Inferior parietal cortex (tissue), 1 donor: ENCODE results near the gene SMIM28.

Source experiments
- DNase-seq: peaks from one replicate; pipeline ENCODE4 v3.0.0-alpha.2; 2016; ENCODE audit errors: extremely low spot score

The SMIM28 gene

DNA sequence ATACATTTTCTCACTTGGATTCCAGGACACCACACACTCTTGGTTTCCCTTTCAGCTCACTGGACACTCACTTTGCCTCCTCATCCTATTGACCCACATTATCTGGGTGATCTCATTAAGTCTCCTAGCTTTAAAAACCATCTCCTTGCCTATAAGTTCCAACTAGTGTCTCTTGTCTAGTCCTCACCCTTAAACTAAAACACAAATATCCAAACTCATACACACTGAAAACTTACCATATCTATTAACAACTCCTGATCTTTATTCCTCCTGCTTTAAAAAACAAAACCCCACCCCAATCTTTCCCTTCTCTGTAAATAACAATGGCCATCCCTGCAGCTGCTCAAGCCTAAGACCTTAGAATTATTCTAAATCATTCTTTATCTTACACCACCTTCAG is 3.5 kb upstream of the SMIM28 start:
- DNase-seq, result no peak

DNA sequence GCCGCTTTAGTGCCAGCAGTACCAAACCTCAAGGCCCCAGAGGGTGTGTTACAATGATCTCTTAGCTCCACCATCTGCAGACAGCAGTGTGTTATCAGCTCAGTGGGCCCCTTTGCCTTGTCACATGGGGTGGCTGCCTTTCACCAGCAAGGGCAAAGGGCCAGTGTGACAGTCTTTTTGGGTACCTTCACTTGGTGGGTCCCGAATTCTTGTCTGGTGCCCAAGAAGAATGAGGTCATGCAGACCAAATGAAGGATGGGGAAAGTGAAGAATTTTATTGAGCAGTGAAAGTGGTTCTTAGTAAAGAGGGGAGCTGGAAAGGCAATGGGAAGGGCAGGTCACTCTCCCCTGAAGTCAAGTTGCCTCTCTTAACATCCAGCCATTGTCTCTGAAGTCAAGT is 2.9 kb upstream of the SMIM28 start:
- DNase-seq, result no peak

DNA sequence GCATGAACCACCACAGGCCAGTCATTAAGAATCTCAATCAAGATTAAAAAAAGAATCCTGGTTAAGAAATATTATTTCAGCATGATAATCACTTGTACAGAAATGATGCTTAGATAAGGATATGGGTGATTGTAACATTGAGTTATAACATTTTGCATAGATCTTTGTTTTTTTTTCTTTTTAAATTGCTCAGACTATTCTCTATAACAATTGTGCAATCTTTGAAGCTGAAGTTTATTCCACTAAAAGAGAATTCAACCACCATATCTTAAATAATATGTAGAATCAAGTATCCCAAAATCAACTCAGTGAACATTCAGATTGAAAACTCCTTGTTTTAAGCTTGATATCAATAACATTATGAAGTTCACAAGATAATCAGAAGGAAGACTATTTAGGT is 663 bp upstream of the SMIM28 start:
- DNase-seq, result no peak

DNA sequence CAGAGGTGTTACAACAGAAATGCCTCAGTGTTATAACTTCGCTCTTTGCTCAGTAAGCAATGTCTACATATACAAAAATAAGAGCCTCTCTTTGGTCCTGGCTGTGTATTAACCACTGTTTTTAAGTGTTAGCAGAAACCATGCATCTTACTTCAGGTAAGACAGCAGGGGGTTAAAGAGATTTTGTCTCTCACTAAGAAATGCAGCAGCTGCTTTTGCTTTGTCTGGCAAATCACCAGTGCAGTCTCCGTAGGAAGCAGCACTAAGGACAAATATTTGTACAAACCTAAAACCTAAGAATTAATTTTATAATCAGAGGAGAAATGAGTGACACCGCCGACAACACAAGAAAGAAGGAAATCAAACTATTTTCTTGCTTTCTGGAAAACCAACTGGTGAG is 758 bp downstream of the SMIM28 start:
- DNase-seq, result no peak

DNA sequence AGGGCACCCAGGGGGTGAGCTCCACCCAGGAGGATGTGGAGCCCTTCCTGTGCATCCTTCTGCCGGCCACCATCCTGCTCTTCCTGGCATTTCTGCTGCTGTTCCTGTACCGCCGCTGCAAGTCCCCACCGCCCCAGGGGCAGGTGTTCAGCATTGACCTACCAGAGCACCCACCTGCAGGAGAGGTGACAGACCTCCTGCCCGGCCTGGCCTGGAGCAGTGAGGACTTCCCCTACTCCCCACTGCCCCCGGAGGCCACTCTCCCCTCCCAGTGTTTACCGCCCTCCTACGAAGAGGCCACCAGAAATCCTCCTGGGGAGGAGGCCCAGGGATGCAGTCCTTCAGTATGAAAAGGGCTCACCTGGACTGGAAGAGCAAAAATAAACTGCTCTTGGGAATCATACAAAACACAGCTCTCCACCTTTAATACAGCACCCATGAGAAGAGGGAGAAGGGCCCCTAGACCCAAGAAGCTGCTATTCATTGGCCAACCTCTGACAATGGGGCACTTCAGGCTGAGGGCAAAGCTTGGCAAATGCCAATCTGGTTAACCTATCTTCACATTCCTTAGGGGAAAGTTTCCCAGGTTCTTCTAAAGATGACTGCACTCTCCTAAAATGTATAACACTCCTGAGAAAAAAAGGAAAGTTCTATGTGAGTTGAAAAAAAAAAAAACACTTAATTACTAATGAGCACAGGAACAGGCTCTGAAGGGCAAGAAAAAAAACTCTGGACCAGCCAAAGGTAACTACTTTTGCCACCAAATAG is 5.0 kb downstream of the SMIM28 start:
- DNase-seq, result no peak

DNA sequence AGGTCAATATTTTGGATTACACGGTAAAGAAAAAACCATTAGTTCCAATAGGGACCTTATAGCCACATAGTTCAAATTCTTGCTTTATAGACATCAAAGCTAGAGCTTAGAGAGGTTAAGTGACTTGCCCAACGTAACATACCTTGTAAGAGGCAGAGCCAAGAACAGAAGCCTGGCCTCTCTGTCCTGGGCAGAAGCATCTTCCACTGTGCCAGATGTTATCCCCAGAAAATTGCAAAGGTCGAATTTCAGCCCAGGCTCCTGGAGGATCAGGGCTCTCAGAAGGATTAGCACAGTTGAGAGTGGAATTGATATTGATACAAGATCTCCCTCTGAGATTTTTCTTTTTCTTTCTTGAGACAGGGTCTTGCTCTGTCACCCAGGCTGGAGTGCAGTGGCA is 6.1 kb downstream of the SMIM28 start:
- no peak for DNase-seq

DNA sequence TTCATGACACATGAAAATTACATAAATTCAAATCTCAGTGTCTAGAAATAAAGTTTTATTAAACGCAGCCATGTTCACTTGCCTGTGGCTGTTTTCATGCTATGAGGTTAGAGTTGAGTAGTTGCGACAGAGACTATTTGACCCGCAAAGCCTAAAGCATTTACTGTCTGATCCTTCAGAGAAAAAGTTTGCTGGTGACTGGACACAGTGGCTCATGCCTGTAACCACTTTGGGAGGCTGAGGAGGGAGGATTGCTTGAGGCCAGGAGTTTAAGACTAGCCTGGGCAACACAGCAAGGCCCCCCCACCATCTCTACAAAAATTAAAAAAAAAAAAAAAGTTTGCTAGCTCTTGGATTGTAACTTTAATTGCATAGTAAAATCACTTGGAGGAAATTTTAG is 9.2 kb downstream of the SMIM28 start:
- no peak for DNase-seq

DNA sequence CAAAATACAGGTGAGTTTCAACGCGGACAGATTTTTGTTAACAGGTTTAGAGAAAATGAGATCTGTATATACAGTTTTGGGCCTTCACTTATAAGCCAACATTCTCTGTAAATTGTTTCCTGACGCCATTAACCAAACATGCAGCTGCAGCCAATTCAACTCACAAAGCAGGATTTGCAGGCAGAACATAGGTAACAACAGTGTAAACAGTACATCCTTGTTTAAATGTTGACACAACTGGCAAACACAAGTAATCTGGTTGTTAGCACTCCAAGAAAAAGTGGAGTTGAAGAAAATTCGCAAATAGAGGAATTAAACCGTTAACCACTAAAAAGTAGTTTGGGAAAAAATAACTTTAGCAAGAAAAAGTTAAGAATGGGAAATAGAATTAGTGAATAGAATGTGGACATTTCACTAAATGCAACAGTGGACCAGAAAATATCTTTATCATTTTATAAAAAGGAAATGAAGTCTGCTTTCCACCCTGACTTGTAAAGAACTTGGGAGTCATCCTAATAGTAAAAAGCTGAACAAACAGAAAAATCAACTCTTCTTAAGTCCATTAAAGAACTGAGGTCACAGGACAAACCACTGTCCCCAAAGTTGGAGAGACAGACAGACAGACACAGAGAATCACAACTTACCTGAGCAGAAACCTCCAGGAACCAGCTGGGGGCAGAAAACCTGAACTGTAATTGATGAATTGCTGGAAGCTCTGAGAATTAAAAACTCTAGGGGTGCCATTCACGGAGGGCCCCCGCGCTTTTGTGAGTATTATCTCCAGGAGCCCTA is 10.1 kb downstream of the SMIM28 start:
- DNase-seq, result no peak

DNA sequence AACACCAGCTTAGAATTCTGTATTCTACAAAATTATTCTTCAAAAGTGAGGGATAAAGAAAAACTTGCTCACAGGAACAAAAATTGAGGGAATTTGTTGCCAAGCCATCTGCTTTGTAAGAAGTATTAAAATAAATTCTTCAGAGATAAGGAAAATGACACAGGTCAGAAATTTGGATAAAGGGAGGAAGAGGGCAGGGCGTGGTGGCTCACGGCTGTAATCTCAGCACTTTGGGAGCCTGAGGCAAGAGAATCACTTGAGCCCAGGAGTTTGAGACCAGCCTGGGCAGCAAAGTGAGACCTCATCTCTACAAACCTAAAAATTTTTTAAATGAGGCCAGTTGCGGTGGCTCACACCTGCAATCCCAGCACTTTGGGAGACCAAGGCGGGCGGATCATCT is 11.8 kb downstream of the SMIM28 start:
- no peak for DNase-seq

DNA sequence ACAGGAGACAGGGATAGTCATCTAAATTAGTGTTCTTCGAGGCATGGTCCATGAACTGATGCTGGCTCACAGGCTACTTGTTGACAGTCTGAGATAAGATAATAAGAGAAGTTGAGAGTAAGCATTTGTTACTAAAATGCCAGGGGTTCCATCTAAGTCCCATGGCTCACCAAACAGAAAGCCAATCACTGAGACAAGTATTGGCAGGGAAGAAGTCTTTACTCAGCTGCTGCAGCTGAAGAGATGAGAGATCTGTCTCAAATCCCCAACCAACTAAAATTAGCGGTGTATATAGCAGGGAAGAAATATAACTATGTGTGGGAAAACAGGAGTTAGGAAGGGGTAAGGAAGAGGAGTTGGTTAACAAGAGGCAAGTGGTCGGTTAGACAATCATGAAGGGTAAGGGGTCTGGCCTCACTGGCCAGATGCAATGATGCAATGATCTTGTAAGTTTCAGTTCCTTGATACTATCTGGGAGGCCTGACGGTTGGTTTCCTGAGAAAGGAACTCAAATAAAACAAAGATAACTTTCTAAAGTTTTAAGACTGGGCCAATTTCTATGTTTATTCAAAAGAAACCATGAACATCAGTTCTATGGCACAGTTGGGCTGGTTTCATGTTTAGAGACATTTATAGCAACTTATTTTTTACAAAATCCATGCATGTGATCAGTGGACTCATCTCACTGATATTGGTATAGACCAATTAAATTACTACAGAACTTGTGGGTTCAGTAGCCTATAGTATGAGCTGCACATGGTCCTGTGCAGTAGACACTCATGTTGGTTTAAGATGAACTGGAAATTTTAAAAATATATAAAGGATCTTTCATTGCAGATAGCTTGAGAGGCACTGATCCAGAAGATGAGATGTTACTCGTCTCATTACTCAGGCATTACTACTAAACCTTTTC is 16.4 kb downstream of the SMIM28 start:
- DNase-seq, result no peak

DNA sequence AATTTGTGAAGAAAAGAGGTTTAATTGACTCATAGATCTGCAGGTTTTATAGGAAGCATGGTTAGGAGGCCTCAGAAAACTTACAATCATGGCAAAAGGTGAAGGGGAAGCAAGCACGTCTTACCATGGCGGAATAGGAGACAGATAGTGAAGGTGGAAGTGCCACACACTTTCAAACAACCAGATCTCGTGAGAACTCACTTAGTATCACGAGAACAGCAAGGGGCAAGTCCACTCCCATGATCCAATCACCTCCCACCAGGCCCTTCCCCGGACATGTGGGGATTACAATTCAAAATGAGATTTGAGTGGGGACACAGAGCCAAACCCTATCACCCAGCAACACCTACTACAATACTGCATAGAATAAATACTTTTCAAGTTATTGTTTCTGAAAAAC is 19.0 kb downstream of the SMIM28 start:
- no peak for DNase-seq

DNA sequence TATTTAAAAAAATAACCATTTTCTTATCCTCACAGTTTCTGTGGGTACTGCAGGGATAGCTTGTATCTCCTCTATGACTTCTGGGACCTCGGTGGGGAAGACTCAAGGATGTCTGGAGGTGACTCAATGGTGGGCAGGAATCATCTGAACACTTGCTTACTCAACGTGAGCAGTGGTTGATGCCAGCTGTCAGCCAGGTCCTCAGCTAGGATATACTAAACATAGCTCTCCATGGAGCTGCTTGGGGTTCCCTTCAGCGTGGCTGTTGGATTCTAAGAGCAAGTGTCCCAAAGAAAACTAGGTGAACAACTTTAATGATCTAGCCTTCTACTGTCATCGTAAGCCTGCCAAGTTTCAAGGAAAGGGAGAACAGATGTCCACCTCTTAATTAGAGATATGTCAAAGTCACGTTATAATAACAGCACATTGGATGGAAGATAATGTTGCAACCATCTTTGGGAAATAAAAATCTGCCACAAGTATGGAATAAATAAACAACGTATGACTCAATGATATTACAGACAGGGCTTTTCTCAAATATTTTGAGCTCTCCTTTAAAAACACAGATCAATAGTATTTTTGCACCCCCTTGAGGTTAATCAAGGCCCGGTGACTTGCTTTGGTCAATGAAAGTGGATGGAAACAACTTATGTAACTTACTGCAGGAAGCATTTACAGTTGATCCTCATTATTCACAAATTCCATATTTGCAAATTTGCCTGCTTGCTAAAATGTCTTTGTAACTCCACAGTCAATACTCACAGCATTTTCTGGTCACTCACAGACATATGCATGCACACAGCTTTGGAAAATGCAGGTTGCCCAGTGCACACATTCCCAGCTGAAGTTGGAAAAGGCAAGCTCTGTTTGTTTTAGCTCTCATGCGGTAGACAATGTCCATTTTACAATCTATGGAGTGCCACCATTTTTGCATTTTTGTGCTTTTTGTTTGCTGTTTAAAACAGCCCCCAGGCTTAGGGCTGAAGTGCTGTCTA is 19.7 kb downstream of the SMIM28 start:
- DNase-seq, result no peak

DNA sequence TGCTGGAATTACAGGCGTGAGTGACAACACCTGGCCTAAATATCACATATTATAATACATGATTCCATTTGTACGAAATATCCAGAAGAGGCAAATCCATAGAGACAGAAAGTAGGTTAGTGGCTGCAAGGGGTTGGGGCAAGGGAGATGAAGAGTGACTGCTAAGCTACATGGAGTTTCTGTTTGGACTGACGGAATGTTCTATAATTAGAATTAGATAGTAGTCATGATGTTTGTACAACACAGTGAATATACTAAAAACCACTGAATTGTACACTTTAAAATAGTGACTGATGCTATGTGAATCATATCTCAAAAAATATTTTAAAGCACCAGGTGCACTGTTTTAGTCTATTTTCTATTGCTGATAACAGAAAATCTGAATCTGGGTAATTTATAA is 22.6 kb downstream of the SMIM28 start:
- DNase-seq, result no peak

DNA sequence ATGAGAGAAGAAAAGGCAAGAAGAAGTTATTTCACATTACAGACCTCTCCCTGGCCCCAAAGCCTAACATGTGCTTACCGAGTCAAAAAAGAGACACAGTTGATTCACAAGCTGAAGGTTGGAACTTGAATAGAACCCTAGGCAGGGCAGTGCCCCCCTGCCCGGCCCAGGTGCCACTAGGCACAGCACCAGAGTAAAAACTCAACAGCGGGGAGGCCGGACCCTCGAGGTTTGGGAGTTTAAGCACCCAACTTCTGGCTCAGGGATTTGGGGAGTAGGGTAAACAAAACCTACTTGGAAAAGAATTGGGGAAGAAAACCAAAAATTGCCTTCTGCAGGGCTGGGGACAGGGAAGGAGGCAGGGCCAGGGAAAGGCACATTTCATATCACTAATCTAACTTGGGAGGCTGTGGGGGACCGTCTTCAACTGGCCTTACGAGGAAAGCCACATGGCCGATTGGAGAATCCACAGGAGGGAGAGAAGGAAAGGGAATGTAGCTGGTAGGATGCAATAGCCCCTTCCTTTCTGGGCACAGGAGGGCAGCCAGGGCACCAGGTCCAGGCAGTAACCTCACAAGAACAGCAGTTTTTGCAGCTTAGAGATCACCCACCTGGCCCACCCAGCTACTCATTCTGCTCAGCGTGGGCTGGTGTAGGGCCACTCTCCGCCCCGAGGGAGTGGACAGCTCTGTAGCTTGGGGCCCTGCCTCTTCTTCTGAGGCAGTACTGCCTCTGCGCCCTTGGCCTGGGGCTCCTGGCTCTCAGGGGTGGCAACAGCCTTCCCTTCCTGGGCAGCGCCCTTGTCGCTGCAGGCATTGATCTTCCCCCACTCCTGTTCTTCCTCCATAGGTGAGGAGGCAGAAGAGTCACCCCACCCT is 24.5 kb downstream of the SMIM28 start:
- DNase-seq, result no peak

DNA sequence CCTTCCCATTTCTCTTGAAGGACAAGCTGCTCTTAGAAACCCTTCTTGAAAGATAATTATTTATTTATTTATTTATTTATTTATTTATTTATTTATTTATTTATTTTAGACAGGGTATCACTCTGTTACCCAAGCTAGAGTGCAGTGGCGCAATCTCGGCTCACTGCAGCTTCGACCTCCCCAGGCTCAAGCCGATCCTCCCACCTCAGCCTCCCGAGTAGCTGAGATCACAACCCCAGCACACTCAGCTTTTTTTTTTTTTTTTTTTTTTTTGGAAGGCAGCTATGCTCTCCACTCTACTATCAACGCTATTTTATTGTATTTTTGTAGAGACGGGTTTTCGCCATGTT is 25.1 kb downstream of the SMIM28 start:
- DNase-seq, result no peak

DNA sequence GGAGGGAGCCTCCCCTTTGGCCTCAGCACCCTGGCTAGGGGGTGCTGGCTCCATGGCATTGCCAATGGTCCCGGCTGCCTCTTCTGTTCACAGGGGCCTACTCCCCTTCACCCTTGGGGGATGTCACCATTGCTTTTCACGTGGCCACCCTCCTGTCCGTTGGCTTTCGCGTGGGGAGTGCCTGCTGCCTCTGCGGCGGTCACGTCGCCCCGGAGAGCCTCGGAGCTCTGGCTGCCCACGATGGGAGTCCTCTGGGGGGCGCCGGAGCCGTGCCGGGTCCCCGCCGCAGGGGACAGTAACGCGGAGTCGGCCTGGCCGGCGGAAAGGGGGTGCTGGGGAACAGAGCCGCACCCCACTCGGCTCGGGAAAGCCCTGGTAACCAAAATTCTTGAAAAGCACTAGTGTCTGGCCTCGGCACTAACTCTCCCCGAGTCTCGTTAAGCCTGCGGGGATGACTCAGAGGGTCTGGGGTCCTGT is 25.7 kb downstream of the SMIM28 start:
- no peak for DNase-seq

DNA sequence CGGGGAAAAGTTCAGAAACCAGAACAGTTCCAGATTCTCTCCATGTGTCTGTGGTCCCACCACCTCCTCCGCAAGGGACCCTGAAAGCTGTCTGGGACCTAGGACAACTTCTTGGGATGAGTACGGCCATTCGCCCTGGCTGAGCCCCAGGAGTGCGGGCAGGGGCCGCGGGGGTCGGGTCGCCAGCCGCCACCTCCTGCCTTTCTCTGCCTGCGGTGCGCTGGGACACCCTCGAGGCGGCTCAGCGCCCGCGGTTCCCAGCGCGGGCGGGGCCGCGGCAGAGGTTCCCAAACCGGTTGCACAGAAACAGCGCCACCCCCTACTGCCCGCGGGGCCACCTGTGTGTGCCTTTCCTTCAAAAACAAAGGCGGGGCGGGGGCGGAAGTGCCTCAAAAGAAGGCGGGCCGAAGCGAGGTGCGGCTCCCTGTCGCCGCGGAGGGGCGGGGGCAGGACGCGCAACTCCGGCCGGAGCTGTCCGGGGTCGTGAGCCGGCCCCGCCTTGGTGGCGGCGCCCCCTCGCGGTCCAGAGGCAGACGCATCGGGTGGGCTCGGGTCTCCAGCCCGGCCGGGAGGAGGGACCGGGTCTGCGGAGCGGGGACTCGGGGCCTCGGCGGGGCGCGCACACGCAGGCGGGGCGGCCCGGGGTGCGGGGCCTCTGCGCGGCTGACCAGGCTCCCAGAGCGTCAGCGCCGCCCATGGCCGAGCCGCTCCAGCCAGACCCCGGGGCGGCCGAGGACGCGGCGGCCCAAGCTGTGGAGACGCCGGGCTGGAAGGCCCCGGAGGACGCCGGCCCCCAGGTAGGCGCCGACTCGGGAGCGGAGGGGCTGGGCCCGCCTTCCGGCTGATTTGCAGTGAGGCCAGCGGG is 26.3 kb downstream of the SMIM28 start, which contains the start of gene HEBP2:
HEBP2 (plus strand) TSS at position 423 of the 865 bp plus-strand sequence; CDS start at position 696, 273 bp downstream.
- DNase-seq, result peak; percentile 64

DNA sequence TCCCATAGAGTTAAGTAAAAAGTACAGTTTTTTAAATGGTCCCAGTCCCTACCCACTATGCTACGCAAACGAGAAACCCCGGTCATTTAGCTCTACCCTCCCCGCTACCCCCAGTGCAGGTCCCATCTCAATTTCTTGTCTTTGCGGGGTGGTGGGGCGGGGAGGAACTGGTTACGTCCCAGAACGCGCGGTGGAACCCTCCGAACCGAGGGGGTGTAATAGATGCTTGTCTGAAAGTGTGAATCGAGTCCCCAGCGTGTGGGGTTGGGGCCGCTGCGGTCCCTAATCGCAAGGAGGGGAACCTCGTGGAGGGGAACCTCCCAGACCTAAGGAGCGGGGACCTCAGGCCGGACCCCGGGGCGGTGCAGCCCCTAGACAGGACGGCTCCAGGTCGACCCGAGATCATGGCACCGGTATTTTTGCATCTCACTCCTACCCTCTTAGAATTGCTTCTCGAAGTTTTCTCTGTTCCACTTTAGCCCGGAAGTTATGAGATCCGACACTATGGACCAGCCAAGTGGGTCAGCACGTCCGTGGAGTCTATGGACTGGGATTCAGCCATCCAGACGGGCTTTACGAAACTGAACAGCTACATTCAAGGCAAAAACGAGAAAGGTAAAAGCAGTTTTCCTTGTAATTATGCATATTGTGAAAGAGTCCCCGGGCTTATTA is 27.1 kb downstream of the SMIM28 start:
- DNase-seq, result no peak
